HG03139 (cell line): ENCODE results near the gene RABL6.
"Not testable (repeated sequence)": the region's sequence is repeated elsewhere in the genome, so short reads cannot be mapped to it uniquely, and the experiment has no call there.

Experiments used
- ATAC-seq: cut with Tn5 transposase; IDR thresholded peaks from one replicate; pipeline ENCODE4 v1.9.1; 2021; ENCODE audit not compliant: unreplicated experiment

The RABL6 gene

DNA sequence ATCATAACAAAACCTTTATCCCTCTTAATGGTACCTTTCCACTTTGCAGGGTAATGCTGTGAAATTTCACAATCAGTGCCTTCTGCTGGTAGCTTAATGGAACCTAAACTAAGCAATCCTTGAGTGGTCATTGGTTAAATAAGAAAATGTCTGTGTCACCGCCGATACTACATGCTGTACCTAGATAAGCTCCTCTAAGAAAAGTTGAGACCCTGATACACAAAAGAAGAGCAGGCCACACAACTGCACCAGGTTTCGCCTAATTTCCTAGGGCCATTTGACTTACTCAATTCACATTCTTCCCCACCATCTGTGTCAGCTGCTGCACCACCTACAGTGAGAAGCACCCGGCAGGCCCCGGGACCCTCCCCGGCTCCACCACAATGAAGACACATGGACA is 67.4 kb downstream of the RABL6 start:
- no peak for ATAC-seq

DNA sequence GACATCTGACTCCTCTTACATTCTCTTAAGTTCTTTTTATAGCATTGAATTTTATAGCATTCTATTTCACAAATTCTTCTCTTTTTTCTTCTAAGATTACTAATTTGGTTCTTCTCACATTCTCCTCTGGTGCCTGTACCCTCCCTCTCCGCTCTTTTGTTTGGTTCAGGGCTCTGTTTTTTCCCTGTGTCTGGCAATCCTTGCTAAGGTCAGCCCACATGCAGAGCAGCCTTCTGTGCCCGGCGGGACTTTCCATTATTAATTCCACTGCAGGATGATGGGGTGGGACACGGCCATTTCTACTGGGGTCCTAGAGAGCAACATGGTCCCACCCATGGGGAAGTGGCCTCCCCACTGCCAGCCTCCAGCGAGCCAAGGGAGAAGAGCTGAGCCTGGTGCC is 68.7 kb downstream of the RABL6 start:
- no peak for ATAC-seq

- ATAC-seq = no peak
Measured at GRCh38 chr9:136880651-136881050, 72.9 kb downstream of the RABL6 start.

GRCh38 chr9:136881691-136882108 is 74.0 kb downstream of the RABL6 start:
- no peak for ATAC-seq

DNA sequence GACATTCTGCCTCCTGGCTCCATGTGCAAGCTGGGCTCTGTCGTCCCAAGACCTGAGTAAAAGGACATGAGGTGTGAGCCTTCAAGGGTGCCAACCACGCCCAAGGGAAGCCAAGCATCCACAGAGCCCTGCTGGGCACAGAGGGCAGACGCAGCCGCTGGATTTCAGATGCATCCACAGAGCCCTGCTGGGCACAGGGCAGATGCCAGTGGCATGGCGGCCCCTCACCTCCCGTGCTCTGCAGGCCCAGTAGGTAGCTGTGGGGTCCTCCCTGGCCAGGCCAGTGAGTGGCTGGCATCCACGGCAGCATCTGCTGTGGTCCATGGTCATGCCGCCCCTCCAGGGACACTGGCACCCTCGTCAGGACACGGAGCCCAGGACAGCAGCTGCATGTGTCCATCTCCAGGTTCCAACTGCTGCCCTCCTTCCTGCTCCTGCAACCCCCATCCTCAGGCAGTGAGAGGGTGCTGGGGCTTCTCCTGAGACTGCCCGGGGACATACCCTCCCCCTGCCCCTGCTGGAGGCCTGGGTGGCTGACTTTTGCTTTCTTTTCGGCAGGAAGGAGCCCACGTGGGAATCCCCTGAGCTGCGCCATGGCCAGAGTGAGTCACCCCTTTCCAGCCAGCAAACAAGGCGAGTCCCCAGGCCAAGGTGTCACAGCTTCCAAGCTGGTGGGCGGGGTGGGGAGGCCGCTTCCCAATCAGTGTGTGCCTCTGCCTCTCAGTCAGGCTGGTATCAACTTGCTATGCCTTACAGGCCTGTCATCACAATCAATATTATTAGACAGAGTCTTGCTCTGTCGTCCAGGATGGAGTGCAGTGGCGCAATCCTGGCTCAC is 74.6 kb downstream of the RABL6 start:
- ATAC-seq = no peak

DNA sequence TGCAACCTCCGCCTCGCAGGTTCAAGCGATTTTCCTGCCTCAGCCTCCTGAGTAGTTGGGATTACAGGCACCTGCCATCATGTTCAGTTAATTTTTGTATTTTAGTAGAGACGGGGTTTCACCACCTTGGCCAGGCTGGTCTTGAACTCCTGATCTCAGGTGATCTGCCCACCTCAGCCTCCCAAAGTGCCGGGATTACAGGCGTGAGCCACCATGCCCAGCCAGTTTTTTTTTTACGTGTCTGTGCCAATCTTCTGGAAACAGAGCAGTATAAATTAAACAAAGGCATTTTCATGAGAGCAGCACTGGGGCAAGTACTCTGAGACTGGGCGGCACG is 75.2 kb downstream of the RABL6 start:
- ATAC-seq = not testable (repeated sequence)

- not testable (repeated sequence) for ATAC-seq
Measured at GRCh38 chr9:136883670-136884069, 75.9 kb downstream of the RABL6 start.

DNA sequence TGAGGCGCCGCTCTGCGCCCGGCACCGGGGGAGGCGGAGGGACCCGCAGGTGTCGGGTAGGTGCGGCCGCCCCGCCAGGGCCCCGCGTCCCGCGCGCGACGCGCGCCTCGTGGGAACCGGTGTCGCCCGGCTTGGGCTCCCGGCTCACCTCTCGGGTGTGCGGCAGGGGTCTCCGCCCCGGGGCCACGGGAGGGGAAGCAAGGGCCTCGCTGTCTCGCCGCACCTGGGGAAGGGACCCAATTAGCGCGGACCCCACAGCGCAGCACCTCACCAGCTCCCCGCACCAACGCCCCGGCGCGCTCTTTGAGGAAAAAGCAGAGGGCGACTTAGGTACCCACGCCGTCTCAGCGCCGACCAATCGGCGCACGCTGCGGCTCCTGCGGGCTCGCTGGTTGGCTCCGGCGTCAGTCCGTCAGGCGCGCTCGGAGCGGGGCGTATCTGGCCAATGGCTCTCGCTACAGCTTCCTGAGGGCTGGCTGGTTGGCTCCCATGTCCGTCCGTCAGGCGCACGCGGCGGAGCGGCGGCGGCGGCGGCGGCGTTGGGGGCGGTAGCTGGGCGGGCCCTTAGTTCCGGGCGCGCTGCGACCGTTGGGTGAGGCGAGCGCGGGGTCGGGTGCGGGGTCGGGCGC is 78.3 kb downstream of the RABL6 start, which contains the start of gene TRAF2:
TRAF2 (plus strand) TSS at position 567 of the 629 bp plus-strand sequence. CDS start 12,225 bp downstream, outside the sequence.
- ATAC-seq = peak; percentile 67

DNA sequence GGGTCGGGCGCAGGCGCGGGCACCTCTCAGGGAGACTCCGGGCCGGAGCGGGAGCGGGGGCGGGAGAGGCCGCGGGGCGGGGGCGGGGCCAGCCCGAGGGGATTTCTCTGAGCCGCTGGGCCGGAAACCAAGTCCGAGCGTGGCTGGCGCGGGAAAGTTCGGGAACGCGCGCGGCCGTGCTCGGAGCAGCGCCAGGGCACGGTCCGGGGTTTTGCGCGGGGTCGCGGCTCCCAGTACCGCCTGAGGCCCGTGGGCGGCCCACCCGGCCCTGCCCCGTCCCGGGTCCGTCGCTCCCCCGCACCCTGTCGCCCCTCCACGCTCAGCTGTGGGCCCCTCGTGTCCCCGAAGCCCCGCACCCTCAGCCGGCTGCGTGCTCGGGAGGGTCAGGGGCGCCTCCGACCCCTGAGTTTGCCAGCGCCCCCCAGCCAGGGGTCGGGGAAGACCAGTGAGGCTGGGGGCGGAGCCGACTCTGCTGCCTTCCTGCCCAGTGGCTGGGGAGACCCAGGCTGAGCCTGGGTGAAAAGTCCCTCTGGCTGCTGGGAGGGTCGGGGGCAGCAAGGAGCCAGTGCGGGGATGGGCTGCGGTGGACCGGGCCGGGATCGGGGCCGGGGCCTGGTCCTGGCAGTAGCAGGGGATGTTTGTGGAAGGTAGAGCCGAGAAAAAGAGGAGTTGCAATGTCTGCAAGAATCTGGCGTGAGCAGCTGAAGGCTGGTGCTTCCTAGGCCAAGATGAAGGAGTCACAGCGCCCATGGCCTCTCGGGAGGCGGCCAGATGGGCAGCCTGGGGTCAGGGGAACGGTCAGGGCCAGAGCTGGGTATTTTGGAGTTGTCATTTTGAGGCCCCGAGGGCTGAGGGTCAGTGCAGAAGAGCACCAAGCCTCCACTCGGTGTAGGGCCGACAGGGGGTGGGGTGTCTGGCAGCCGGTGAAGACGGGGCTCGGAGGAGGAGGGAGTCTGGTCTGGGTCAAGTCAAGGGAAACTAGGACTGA is 79.2 kb downstream of the RABL6 start:
- peak; percentile 16 for ATAC-seq

DNA sequence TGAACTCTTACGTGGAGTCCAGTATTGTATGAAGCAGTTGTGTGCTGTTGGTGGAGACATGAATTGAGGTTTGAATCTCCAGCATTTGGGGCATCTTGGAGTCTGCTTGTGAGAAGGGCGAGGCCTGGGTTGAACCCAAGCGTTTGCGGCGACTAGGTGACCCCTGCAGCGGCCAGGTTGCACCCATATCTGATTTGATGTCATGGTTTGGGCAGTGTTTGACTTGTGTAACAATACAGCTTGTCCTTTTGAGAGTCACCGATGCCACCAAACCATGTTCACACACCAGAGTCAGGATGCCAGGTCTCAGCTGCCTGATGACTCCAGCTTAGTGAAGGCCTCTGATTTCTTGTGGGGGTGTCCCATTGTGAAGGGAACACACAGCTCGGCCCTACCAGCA is 80.7 kb downstream of the RABL6 start:
- no peak for ATAC-seq

GRCh38 chr9:136889858-136890257 is 82.1 kb downstream of the RABL6 start:
- ATAC-seq = no peak

- no peak for ATAC-seq
Measured at GRCh38 chr9:136890661-136891060, 82.9 kb downstream of the RABL6 start.
